B cell (primary cell): Measurements from ENCODE around the gene COL3A1. TPM values are rescaled to one million over a fixed set of nuclear protein-coding genes. Genes with fewer than 3 reads are reported as not detected.

Source experiments
- ATAC-seq: fragments of 200-7000 bp; cut with Tn5 transposase; one replicate; pipeline ENCODE4 v1.10.0; 2021; ENCODE audit warnings: low read depth, mild to moderate bottlenecking, moderate number of reproducible peaks, moderate library complexity
- CTCF ChIA-PET: fragments of 350-600 bp; sonication (Branson Sonifier 250); formaldehyde crosslinking; loops from one replicate; lab custom pipeline; 2021; ENCODE audit warnings: antibody characterized with exemption, inconsistent platforms; lab: Charles Lee
- POLR2A ChIA-PET: fragments of 350-600 bp; sonication (Branson Sonifier 250); formaldehyde crosslinking; loops from one replicate; lab custom pipeline; 2021; ENCODE audit warnings: antibody characterized with exemption; lab: Charles Lee
- DNase-seq: peaks from one replicate; pipeline ENCODE4 v3.0.0; 2013
- H2AFZ ChIP-seq: 2 replicates; pipeline ENCODE4 v1.6.1; 2012; ENCODE audit warnings: mild to moderate bottlenecking, low read depth, low read length; ENCODE audit not compliant: insufficient read depth, poor library complexity, severe bottlenecking
- H3K27ac ChIP-seq, 2 donors: 1 replicate in 1 of 2; 2 replicates in 1 of 2; pipeline ENCODE4 v1.5.1; 2012 to 2013; ENCODE audit warnings: low read length in 2 of 2, mild to moderate bottlenecking in 2 of 2, moderate library complexity in 1 of 2
- H3K27me3 ChIP-seq, 4 experiments: fragments of 200-600 bp in 1 of 4; sonication (generic) in 1 of 4; replicated peaks in 1 of 4; 1 replicate in 2 of 4; 2 replicates in 2 of 4; pipeline versions ENCODE4 v1.6.1 to v1.7.0; 2013 to 2016; ENCODE audit warnings: low read length in 3 of 4, mild to moderate bottlenecking in 2 of 4, mixed read lengths in 1 of 4, moderate library complexity in 1 of 4; ENCODE audit not compliant: insufficient read depth in 4 of 4, control insufficient read depth in 3 of 4; ENCODE audit errors: control extremely low read depth in 1 of 4
- H3K36me3 ChIP-seq, 2 experiments: replicated peaks in 1 of 2; 1 replicate in 1 of 2; 2 replicates in 1 of 2; pipeline versions ENCODE4 v1.6.1 to v1.7.1; 2013; ENCODE audit warnings: low read length in 1 of 2; ENCODE audit not compliant: insufficient read depth in 2 of 2, control insufficient read depth in 1 of 2; ENCODE audit errors: control extremely low read depth in 1 of 2, extremely low read depth in 1 of 2
- H3K4me1 ChIP-seq, 2 donors: fragments of 200-600 bp in 1 of 2; sonication (generic) in 1 of 2; 1 replicate in 1 of 2; 2 replicates in 1 of 2; pipeline versions ENCODE4 v1.5.1 to v1.6.1; 2013 to 2017; ENCODE audit warnings: low read length in 2 of 2; ENCODE audit not compliant: control insufficient read depth in 2 of 2, insufficient read depth in 2 of 2
- H3K4me2 ChIP-seq: replicated peaks from 2 replicates; pipeline ENCODE3; 2012; ENCODE audit warnings: mild to moderate bottlenecking, low read depth, low read length; ENCODE audit not compliant: poor library complexity, severe bottlenecking
- H3K4me3 ChIP-seq, 5 experiments: fragments of 200-600 bp in 1 of 5; sonication (generic) in 1 of 5; 1 replicate in 3 of 5; 2 replicates in 2 of 5; pipeline versions ENCODE4 v1.5.1 to v1.7.0; 2011 to 2016; ENCODE audit warnings: low read length in 4 of 5, mild to moderate bottlenecking in 4 of 5, low read depth in 2 of 5, control low read depth in 1 of 5, moderate library complexity in 1 of 5; ENCODE audit not compliant: insufficient read depth in 1 of 5; ENCODE audit errors: control extremely low read depth in 1 of 5, extremely low read depth in 1 of 5
- H3K79me2 ChIP-seq: fragments of 200-600 bp; sonication (generic); one replicate; pipeline ENCODE4 v1.6.0; 2016; ENCODE audit warnings: low read length; ENCODE audit not compliant: control insufficient read depth, insufficient read depth
- H3K9ac ChIP-seq: fragments of 200-600 bp; sonication (generic); 2 replicates; pipeline ENCODE4 v1.6.1; 2017; ENCODE audit warnings: mild to moderate bottlenecking, low read length, moderate library complexity
- H3K9me3 ChIP-seq, 3 donors: one replicate each; pipeline versions ENCODE4 v1.6.1 to v1.7.1; 2013; ENCODE audit warnings: low read length in 2 of 3; ENCODE audit not compliant: control insufficient read depth in 2 of 3, insufficient read depth in 1 of 3; ENCODE audit errors: control extremely low read depth in 1 of 3
- H4K20me1 ChIP-seq: 2 replicates; pipeline ENCODE4 v1.6.0; 2012; ENCODE audit warnings: mild to moderate bottlenecking, low read length; ENCODE audit not compliant: insufficient read depth, control insufficient read depth, poor library complexity, severe bottlenecking
- H3K27ac Mint-ChIP-seq: one replicate; pipeline ENCODE4 v1.8.0; 2021; ENCODE audit warnings: mixed read lengths
- H3K27me3 Mint-ChIP-seq: one replicate; pipeline ENCODE4 v1.8.0; 2021; ENCODE audit warnings: mixed read lengths
- H3K4me1 Mint-ChIP-seq: one replicate; pipeline ENCODE4 v1.8.0; 2021; ENCODE audit warnings: mixed read lengths
- H3K4me3 Mint-ChIP-seq: one replicate; pipeline ENCODE4 v1.8.0; 2021; ENCODE audit warnings: mixed read lengths
- H3K9me3 Mint-ChIP-seq: one replicate; pipeline ENCODE4 v1.8.0; 2022; ENCODE audit warnings: mixed read lengths; ENCODE audit not compliant: insufficient read depth
- EZH2 ChIP-seq: IDR thresholded peaks from 2 replicates; pipeline ENCODE4 v1.6.1; 2012; ENCODE audit warnings: borderline replicate concordance, low read depth, mild to moderate bottlenecking, moderate library complexity, low read length; ENCODE audit not compliant: insufficient read depth, poor library complexity, severe bottlenecking
- WGBS: methylation state at CpG from one replicate; pipeline ENCODE4 v1.1.5; 2013; ENCODE audit warnings: missing lambda C conversion rate; ENCODE audit not compliant: insufficient coverage; 5-methylcytosine and 5-hydroxymethylcytosine counted together
- intact Hi-C: fragments of 100-400 bp; cut with micrococcal nuclease; formaldehyde crosslinking; loops from one replicate; pipeline ENCODE4 v1.10.0; 2022
- polyA plus RNA-seq: library from polyadenylated mRNA; depleted of rRNA; stranded (reverse); fragments of >200 nt; gene quantifications from 2 replicates; pipeline ENCODE4 v1.2.3, GENCODE V29; 2012
- total RNA-seq, 2 donors: library from RNA; stranded (reverse); fragments of 120-200 nt in 1 of 2; gene quantifications; 1 replicate in 1 of 2; 2 replicates in 1 of 2; pipeline versions ENCODE4 v1.2.3 to v1.2.4, GENCODE V29; 2013 to 2022
- TF ChIP-seq, protein P1 (sequence below): fragments of 200-600 bp; IDR thresholded peaks from one replicate; pipeline ENCODE4 v1.8.0; 2022; ENCODE audit warnings: antibody characterized with exemption, mild to moderate bottlenecking

Gene COL3A1
- total and polyA plus RNA-seq, 2 donors (not counting 1 experiment from before 2014, with no cell fraction given): not detected

DNA sequence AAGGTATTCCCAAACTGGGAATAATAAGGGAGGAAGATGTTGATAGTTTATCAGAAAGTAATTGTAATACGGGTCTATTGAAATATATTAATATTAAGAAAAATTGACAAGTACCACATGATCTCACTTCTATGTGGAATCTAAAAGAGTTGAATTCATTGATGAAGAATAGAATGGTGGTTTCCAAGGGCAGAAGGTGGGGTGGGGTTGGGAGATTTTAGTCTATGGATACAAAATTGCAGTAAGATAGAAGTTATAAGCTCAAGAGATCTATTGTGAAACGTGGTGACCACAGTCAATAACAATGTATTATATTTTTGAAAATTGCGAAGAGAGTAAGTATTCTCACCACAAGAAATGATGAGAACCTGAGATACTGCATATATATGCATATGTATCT is 38.9 kb downstream of the COL3A1 start:
- no peak overlapping the region for H3K4me3 Mint-ChIP-seq
- WGBS: no CpG with 5 or more reads among the region's 3 CpGs
- POLR2A ChIA-PET: no interaction called here

DNA sequence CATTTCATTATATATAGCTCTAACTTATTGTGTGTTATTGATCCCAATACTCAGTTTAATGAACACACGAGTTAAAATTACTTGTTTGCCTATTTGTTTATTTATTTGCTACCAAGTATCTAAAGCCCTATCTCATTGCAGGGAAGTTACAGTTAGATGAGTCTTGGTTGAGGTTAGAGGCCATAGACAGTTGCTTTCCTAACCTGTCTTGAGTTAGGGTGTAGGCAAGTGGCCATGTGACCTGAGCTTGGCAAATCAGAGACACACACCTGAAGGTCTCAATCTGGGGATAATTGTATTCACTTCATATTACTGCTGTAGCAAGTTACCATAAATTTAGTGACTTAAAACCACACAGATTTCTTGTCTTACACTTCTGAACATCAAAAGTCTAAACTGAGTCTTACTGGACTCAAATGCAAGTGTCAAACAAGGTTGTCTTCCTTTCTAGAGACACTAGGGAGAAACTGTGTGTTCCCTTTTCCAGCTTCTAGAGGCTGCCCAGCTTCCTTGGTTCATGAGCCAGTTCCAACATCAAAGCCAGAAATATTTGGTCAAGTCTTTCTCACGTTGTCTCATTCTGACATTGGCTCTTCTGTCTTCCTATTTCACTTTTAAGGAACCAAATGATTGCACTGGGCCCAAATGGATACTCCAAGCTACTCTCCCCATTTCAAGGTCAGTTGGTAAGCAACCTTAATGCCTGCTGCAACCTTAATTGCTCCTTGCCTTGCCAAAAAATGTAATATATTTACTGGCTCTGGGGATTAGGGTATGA is 39.7 kb downstream of the COL3A1 start:
- Mint-ChIP-seq H3K27me3 (no peaks in the 10 kb centered on the region), H3K9me3 (no peaks in the 10 kb centered on the region), H3K27ac (no peak overlapping the region), H3K4me3 (no peak overlapping the region), H3K4me1 (no peaks in the 10 kb centered on the region)
- Histone ChIP-seq H3K79me2 (no peaks in the 10 kb centered on the region), H3K9me3 (no peaks in the 10 kb centered on the region), H3K27me3 (no peaks in the 10 kb centered on the region), H3K36me3 (no peaks in the 10 kb centered on the region), H3K27ac (no peak overlapping the region), H3K9ac (no peak overlapping the region), H3K4me3 (no peak overlapping the region), H3K4me2 (no peak overlapping the region), H2AFZ (no peak overlapping the region), H4K20me1 (no peaks in the 10 kb centered on the region), H3K4me1 (no peaks in the 10 kb centered on the region)
- intact Hi-C loops: no loop called here
- POLR2A ChIA-PET: no interaction called here
- DNase-seq: no peak
- WGBS: 90% methylated on average over 1 of the region's 2 CpGs
- CTCF ChIA-PET: no interaction called here
- TF ChIP-seq, protein P1, sequence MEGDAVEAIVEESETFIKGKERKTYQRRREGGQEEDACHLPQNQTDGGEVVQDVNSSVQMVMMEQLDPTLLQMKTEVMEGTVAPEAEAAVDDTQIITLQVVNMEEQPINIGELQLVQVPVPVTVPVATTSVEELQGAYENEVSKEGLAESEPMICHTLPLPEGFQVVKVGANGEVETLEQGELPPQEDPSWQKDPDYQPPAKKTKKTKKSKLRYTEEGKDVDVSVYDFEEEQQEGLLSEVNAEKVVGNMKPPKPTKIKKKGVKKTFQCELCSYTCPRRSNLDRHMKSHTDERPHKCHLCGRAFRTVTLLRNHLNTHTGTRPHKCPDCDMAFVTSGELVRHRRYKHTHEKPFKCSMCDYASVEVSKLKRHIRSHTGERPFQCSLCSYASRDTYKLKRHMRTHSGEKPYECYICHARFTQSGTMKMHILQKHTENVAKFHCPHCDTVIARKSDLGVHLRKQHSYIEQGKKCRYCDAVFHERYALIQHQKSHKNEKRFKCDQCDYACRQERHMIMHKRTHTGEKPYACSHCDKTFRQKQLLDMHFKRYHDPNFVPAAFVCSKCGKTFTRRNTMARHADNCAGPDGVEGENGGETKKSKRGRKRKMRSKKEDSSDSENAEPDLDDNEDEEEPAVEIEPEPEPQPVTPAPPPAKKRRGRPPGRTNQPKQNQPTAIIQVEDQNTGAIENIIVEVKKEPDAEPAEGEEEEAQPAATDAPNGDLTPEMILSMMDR: no peak
- TF ChIP-seq EZH2: no peak
- ATAC-seq: no peak

More for the DNA sequence above, 38.9 kb downstream of the COL3A1 start:
- no peaks in the 10 kb centered on the region for H3K79me2 ChIP-seq
- no peaks in the 10 kb centered on the region for H3K27me3 ChIP-seq
- no peak overlapping the region for H3K27ac ChIP-seq
- no peak overlapping the region for H3K4me3 ChIP-seq
- TF ChIP-seq, protein P1: no peak
- TF ChIP-seq EZH2: no peak
- ATAC-seq: no peak
- no peak overlapping the region for H2AFZ ChIP-seq
- intact Hi-C loops: no loop called here
- Mint-ChIP-seq H3K4me1 (no peaks in the 10 kb centered on the region), H3K27ac (no peak overlapping the region), H3K9me3 (no peaks in the 10 kb centered on the region), H3K27me3 (no peaks in the 10 kb centered on the region)
- no peaks in the 10 kb centered on the region for H3K9me3 ChIP-seq
- CTCF ChIA-PET: no interaction called here
- no peak overlapping the region for H3K9ac ChIP-seq
- H3K4me1 ChIP-seq: no peaks in the 10 kb centered on the region
- H4K20me1 ChIP-seq: no peaks in the 10 kb centered on the region
- no peak for DNase-seq
- no peak overlapping the region for H3K4me2 ChIP-seq
- no peaks in the 10 kb centered on the region for H3K36me3 ChIP-seq
